ENCODE data around the gene RAC3. TPM values are rescaled to one million over a fixed set of nuclear protein-coding genes. Genes with fewer than 3 reads are reported as not detected.

RAC3 gene
- total RNA-seq, 2 donors from 2014 or later, result 0.93 to 2.6 TPM

GRCh38 chr17:82078433-82078832, 47.0 kb downstream of the RAC3 start:
- Histone ChIP-seq H3K4me3 (no peak overlapping the region), H3K27me3 (no peaks in the 10 kb centered on the region), H3K36me3 (peaks cover 41% of the 10 kb centered on the region), H3K27ac (no peak overlapping the region), H3K4me1 (no peaks in the 10 kb centered on the region), H3K9me3 (no peaks in the 10 kb centered on the region)
- DNase-seq (ENCODE audit: low spot score), result no peak
- TF ChIP-seq, protein P1, sequence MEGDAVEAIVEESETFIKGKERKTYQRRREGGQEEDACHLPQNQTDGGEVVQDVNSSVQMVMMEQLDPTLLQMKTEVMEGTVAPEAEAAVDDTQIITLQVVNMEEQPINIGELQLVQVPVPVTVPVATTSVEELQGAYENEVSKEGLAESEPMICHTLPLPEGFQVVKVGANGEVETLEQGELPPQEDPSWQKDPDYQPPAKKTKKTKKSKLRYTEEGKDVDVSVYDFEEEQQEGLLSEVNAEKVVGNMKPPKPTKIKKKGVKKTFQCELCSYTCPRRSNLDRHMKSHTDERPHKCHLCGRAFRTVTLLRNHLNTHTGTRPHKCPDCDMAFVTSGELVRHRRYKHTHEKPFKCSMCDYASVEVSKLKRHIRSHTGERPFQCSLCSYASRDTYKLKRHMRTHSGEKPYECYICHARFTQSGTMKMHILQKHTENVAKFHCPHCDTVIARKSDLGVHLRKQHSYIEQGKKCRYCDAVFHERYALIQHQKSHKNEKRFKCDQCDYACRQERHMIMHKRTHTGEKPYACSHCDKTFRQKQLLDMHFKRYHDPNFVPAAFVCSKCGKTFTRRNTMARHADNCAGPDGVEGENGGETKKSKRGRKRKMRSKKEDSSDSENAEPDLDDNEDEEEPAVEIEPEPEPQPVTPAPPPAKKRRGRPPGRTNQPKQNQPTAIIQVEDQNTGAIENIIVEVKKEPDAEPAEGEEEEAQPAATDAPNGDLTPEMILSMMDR (IDR thresholded peaks at IDR 0.05), result no peak

- Histone ChIP-seq H3K36me3 (peaks cover 48% of the 10 kb centered on the region), H3K4me1 (no peaks in the 10 kb centered on the region), H3K9me3 (no peaks in the 10 kb centered on the region), H3K27ac (no peak overlapping the region), H3K4me3 (no peak overlapping the region), H3K27me3 (no peaks in the 10 kb centered on the region)
- DNase-seq (ENCODE audit: low spot score), result no peak
- TF ChIP-seq, protein P1 (IDR thresholded peaks at IDR 0.05), result no peak
These were observed 47.7 kb downstream of the RAC3 start for GRCh38 chr17:82079001-82079677.

- H3K27me3 ChIP-seq, result no peaks in the 10 kb centered on the region
- H3K27ac ChIP-seq, result no peak overlapping the region
- TF ChIP-seq, protein P1 (IDR thresholded peaks at IDR 0.05), result no peak
- H3K36me3 ChIP-seq, result peaks cover 59% of the 10 kb centered on the region
- no peak for DNase-seq (ENCODE audit: low spot score)
- H3K4me3 ChIP-seq, result no peak overlapping the region
- H3K9me3 ChIP-seq, result no peaks in the 10 kb centered on the region
- H3K4me1 ChIP-seq, result no peaks in the 10 kb centered on the region
These were observed 48.7 kb downstream of the RAC3 start for GRCh38 chr17:82080048-82080788.

DNA sequence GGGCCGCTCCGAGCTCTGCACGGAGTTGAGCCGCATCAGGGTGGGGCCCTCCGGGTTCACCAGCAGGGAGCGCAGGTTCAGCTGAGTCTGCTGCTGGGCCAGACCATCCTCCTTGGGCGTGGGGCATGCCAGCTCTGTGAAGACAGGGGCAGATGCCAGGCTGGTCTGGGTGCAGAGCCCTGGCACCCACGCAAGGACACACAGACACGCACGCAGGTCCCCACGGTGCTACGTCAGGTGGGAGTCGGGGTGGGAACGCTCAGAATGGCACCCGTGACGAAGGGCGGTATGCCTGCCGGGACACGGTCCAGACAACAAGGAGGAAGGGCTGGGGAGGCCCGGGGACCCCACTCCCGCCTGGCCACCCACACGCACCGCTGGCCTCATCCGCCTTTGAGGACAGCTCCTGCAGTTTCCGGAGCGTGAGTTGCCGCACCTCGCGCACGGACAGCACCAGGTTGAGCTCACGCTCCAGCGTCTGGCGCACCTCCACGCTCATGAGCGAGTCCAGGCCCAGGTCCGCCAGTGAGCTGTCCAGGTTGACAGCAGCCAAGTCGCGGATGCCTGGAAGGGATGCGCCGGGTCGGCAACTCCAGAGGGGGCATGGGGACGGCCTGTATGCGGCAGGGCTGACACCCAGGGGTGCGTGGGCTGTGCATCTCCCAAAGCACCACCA, 49.4 kb downstream of the RAC3 start:
- H3K36me3 ChIP-seq, result peaks cover 66% of the 10 kb centered on the region
- H3K9me3 ChIP-seq, result no peaks in the 10 kb centered on the region
- TF ChIP-seq, protein P1 (IDR thresholded peaks at IDR 0.05), result no peak
- no peak overlapping the region for H3K4me3 ChIP-seq
- DNase-seq (ENCODE audit: low spot score), result no peak
- no peak overlapping the region for H3K27ac ChIP-seq
- H3K27me3 ChIP-seq, result no peaks in the 10 kb centered on the region
- H3K4me1 ChIP-seq, result no peaks in the 10 kb centered on the region

DNA sequence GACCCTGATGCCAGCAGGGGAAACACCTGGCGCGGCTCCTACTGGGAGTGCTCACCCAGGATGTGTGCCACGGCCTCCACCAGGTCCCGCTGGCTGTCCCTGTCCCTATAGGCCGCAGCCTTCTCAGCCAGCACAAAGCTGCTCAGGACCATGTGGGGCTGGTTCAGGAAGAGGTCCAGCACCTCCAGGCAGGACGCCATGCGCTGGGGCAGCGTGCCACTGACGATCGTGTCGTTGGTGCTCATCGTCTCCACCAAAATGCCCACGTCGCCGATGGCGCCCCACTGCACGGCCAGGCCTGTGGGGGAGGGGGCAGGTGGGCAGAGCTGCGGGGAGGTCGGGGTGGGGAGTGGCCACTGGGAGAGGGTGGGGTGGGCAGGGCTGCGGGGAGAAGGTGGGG, 50.1 kb downstream of the RAC3 start:
- peaks cover 72% of the 10 kb centered on the region for H3K36me3 ChIP-seq
- no peak for DNase-seq (ENCODE audit: low spot score)
- H3K4me1 ChIP-seq, result no peaks in the 10 kb centered on the region
- no peaks in the 10 kb centered on the region for H3K9me3 ChIP-seq
- H3K4me3 ChIP-seq, result no peak overlapping the region
- TF ChIP-seq, protein P1 (IDR thresholded peaks at IDR 0.05), result no peak
- H3K27ac ChIP-seq, result no peak overlapping the region
- no peaks in the 10 kb centered on the region for H3K27me3 ChIP-seq

Data from right atrium auricular region (tissue), 2 donors.